GM19455 (cell line): ENCODE data around the gene SRSF11.
"Not testable (repeated sequence)": the region's sequence is repeated elsewhere in the genome, so short reads cannot be mapped to it uniquely, and the experiment has no call there.

ENCODE experiments used
- ATAC-seq: cut with Tn5 transposase; IDR thresholded peaks from one replicate; pipeline ENCODE4 v1.9.1; 2021; ENCODE audit not compliant: unreplicated experiment

The SRSF11 gene, protein sequence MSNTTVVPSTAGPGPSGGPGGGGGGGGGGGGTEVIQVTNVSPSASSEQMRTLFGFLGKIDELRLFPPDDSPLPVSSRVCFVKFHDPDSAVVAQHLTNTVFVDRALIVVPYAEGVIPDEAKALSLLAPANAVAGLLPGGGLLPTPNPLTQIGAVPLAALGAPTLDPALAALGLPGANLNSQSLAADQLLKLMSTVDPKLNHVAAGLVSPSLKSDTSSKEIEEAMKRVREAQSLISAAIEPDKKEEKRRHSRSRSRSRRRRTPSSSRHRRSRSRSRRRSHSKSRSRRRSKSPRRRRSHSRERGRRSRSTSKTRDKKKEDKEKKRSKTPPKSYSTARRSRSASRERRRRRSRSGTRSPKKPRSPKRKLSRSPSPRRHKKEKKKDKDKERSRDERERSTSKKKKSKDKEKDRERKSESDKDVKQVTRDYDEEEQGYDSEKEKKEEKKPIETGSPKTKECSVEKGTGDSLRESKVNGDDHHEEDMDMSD

DNA sequence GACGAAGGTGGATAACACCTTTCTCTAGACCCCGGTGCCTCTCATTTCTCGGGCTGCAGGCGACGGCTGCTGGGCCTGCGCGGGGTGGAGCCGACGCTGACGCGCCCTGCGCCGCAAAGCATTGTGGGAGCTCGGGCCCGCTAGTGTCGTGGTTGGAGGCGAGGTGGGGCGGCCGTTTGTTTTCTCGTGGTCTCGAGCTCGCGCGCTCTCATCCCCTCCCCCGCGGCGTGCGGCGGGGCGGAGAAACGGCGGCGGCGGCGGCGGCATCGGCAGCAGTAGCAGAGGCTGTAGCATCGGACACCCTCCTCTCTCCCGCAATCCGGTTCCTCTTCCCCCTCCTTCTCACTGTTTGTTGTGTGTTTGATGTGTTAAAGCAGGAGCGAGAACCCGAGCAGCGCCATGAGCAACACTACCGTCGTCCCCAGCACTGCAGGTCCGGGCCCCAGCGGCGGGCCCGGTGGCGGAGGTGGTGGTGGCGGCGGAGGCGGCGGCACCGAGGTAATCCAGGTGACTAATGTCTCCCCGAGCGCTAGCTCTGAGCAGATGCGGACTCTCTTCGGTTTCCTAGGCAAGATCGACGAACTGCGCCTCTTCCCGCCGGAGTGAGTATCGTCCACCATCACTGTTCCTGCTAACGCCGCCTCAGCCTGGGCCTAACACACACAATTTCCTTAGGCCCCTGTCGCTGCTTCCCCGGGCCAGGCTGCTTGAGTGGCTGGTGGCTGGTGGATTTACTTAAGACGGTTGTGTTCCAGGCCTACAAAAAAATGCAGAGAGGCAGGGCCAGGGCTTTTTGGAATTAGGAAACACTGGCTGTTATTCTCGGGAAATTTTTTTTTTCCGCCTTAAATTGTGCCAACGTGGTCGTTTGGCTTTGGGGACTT is at the start of gene SRSF11:
Gene SRSF11 (plus strand): TSS at position 143 of the 884 bp plus-strand sequence. CDS start 257 bp downstream, at position 400.
- peak; percentile 94 for ATAC-seq

DNA sequence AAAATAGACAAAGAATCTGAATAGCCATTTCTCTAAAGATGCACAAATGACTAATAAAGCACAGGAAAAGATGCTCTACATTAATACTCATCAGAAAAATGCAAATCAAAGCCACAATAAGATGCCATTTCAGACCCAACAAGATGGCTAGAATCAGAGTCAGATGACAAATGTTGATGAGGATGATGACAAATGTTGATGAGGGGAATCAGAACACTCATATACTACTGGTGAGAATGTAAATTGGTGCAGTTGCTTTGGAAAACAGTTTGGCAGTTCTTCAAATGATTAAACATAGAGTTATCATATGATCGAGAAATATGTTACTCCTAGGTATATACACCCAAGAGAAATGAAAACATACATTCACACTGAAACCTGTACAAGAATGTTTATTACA is 49.7 kb upstream of the SRSF11 start:
- no peak for ATAC-seq

DNA sequence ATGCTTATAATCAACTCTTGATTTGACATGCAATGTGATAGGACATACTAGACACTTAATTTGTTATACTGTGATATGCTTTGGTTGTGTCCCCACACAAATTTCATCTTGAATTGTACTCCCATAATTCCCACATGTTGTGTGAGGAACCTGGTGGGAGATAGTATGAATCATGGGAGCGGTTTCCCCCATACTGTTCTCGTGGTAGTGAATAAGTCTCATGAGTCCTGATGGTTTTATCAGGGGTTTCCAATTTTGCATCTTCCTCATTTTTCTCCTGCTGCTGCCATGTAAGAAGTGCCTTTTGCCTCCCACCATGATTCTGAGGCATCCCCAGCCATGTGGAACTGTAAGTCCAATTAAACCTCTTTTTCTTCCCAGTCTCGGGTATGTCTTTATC is 36.0 kb upstream of the SRSF11 start:
- ATAC-seq = not testable (repeated sequence)

DNA sequence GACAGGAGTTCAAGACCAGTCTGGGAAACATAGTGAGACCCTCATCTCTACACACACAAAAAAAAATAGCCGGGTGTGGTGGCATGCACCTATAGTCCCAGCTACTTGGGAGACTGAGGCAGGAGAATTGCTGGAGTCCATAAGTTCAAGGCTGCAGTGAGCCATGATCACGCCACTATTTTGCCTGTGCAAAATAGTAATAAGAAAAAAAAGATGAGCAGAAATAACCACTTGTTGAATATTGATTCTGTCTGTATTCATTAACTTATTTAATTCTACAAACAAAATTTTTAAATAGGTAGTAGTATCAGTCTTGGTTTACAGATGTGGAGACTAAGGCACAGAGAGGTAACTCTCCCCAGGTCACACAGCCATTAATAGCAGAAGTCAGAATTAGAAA is 32.7 kb upstream of the SRSF11 start:
- ATAC-seq = no peak

DNA sequence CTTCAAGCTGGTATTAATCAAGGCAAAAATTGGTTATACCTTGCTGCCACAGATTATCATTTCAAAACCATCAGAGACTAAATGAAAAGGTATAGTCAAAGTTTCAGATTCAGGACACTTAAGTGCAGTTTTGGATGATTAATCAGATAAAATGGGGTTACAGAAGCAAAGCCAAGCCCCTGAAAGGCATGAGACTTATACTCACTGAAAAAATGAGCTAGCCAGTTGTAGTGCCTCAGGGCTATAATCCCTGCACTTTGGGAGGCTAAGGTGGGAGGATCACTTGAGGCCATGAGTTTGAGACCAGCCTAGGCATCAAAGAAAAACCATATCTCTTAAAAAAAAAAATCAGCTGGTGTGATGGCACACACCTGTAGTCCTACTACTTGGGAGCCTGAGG is 31.0 kb upstream of the SRSF11 start:
- no peak for ATAC-seq

DNA sequence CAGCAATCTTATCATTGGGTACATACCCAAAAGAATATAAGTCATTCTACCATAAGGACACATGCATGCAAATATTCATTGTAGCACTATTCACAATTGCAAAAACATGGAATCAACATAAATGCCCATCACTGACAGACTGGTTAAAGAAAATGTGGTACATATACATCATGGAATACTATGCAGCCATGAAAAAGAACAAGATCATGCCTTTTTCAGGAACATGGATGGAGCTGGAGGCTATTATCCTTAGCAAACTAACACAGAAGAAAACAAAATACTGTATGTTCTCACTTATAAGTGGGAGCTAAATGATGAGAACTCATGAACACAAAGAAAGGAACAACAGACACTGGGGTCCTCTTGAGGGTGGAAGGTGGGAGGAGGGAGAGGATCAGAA is 28.7 kb upstream of the SRSF11 start:
- ATAC-seq = not testable (repeated sequence)

DNA sequence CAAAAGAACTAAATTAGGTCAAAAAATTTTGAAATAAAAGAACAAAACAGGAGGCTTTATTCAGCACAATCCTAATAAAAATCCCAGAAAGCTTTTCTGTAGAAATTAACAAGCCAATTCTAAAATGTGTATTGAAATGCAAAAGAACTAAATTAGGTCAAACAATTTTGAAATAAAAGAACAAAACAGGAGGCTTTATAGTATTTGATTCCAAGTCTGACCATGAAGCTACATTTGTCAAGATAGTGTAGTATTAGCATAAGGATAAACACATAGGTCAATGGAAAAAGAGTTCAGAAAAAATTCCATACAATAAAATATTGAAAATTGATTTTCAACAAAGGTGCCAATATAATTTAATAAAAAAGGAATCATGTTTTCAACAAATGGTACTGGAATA is 26.6 kb upstream of the SRSF11 start:
- ATAC-seq = no peak

DNA sequence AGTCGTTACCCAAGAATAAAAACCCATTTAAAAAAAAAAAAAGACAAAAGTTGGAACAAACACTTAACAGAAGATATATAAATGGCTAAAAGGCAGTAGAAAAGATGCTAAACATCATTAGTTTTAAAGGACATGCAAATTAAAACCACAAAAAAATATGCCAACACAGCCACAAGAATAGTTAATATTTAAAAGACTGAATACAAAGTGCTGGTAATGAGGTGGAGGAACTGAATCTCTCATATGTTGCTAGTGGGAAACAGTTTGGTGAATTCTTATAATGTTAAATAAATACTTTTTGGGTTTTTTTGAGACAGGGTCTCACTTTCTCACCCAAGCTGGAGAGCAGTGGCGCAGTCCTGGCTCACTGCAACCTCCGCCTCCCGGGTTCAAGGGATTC is 25.8 kb upstream of the SRSF11 start:
- ATAC-seq = no peak

DNA sequence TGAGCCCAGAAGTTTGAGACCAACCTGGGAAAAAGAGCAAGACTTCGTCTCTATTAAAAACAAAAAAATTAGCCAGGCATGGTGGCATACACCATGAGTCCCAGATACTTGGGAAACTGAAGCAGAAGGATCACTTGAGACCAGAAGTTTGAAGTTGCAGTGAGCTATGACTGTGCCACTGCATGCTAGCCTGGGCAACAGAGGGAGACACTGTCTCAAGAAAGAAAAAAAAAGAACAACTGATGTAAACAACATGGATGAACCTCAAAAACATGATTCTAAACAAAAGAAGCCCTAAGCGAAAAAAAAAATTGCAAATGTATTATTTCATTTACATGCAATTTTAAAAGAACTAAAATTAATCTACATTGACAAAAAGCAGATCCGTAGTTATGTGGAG is 24.8 kb upstream of the SRSF11 start:
- no peak for ATAC-seq

DNA sequence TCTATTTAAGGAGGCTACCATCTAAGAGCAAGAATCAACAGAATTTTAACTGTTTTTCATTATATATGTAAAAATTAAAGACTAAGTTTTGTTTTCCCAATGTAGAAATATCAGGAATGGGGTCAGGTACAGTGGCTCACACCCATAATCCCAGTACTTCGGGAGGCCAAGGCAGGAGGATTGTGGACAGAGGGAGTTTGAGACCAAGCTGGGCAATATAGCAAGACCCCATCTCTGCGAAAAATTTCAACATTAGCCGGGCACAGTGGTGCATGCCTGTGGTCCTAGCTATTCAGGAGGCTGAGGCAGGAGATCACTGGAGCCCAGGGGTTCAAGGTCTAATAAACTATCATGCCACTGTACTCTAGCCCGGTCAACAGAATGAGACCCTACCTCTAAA is 21.1 kb upstream of the SRSF11 start:
- no peak for ATAC-seq

DNA sequence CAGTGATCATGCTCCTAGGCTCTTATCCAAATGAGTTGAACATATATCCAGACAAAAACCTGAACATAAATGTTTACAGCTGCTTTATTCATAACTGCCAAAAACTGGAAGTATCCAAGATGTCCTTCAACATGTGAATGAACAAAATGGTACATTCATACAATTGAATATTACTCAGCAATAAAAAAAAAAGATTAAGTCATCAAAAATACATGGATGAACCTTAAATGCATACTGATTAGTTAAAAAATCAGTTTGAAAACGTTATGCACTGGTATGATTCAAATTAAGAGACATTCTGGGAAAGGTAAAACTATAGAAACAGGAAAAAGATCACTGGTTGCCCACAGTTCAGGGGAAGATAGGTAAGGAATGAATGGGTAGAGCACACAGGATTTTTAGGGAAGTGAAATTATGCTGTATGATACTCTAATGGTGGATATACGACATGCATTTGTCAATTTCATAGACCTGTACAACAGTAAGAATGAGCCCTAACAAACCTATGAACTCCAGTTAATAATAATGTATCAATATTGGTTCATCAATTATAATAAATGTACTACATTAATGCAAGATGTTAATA is 18.9 kb upstream of the SRSF11 start:
- ATAC-seq = no peak

DNA sequence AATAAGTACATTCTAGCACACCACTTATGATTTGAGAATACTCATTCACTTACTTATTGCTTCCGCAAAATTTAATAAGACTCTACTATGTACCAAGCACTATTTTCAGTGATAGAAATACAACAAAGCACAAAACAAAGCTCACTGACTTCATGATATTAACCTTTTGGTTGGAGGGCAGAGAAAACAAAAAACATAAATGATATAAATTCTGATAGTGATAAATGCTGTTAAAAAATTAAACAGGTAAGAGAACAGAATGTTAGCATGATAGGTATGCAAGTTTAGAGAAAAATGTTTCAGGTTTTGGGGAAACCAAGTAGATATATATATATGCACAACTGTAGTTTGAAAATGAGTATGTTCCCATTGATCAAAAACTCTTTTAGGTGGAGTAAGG is 17.0 kb upstream of the SRSF11 start:
- ATAC-seq = no peak

DNA sequence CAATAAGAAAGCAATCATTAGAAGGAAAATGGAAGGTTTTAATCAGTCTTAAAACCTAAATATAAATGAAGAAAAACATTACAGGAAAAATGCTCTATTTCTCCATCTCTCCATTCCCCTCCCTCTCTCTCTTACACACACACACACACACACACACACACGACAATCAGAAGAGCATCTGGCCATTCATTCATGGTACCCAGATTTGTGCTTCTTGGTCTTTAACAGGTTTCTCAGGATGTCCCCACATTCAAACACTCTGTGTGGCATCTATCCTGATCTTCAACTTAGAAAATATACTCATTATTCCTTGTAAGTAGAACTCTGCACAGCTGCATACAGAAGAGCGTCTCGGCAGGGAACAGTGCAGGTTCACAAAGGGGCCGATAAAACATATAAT is 16.6 kb upstream of the SRSF11 start:
- ATAC-seq = no peak

DNA sequence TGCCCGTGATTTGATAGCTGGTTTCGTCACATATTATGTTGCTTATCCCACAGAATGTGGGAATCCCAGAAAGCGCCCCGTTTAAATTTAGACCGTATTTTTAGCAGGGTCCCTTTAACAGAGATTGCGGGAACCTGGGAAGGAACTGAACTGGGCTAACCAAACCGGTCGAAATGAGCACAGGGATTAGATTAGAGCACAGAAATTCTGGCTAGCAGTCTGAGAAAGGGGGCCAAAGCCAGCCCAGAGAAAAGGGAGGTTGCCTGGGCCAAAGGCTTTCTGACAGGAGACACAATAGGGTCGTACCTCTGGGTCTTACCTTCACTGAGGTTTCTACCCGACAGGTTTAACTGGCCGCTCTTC is 16.1 kb upstream of the SRSF11 start:
- ATAC-seq = peak; percentile 39

DNA sequence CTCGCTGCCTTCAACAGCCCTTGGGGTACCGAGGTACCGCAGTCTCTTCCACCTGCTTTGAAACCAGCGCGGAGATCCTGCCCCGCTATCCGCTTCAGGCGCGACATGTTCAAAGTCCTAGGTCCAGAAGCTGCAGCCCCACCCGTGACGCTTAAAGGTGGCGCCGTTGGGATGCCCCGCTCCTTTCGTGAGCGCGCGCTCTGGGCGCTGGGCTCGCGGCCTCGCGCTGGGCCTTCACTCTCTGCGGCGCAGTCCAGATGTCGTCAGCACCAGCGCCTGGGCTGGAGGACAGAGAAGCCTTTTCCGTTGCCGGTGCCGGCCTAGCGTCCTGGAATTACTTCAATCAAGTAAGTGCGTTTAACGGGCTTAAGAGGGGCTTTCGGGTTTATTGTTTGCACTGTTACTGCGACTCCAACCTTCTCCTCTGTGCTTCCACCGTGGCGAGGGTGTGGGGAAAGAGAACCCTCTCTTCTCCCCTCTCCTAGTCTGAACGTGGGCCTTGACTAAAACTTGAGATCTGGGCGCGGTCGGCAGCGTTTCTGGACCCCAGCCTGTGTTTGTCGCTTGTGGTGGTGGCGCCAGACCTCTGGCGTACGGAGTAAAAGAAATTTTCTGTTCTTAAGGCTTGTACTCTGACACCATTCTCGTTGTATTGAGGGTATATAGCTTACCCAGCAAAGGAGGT is 15.6 kb upstream of the SRSF11 start, which contains the start of gene LRRC40:
Gene LRRC40 (minus strand): TSS at position 146 of the 685 bp plus-strand sequence. CDS start 39 bp downstream, at position 107.
- peak; percentile 90 for ATAC-seq

DNA sequence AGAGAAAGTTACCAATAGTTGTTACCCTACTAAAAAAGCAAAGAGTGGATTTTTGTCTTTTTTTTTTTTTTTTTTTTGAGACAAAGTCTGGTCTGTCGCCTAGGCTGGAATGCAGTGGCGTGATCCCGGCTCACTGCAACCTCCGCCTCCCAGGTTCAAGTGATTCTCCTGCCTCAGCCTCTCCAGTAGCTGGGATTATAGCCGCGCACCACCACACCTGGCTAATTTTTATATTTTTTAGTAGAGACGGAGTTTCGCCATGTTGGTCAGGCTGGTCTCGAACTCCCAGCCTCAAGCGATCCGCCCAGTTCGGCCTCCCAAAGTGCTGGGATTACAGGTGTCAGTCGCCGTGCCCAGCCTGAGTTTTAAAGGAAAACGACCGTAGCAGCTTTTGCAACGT is 14.3 kb upstream of the SRSF11 start:
- ATAC-seq = not testable (repeated sequence)

DNA sequence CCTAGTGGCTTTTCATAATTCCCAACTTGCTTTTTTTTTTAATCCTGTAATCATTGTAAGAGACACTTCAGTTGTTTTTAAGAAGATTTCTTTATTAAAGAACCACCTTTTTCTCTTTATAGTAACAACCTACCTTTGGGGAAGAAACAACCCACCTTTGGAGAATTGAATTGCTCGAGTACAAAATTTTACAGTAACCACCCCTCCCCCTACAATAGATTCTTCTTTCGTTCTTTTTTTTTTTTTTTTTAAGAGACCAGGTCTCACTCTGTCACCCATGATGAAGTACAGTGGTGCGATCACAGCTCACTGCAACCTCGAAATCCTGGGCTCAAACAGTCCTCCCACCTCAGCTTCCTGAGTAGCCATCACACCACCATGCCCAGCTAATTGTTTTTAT is 13.7 kb upstream of the SRSF11 start:
- ATAC-seq = no peak

DNA sequence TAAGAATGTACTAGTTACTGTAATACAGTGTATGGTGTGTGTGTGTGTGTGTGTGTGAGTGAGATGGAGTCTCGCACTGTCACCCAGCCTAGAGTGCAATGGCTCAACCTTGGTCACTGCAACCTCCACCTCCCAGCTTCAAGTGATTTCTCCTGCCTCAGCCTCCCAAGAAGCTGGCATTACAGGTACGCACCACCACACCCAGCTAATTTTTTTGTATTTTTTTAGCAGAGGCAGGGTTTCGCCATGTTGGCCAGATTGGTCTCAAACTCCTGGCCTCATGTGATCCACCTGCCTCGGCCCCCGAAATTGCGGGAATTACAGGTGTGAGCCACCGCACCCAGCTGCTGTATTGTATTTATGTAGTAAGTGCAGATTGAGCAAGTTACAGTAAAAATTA is 12.9 kb upstream of the SRSF11 start:
- ATAC-seq = no peak

DNA sequence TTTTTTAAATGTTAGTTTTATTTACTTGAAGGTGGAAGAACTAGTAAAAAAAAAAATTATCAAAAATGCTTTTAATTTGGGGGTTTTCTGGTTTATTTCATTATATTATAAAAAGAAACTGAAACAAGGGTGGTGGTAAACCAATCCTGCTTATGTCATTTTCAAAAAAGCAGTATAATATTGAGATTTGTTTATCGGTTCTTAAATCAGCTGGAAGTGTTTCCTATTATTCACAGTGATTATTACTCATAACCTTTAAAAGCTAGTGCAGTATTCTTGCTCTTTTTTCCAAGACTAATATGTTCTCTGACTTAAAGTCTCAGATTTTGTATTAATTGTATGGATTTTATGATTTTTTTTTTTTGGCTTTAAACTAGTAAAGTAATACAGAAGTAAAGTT is 10.4 kb upstream of the SRSF11 start:
- ATAC-seq = no peak

DNA sequence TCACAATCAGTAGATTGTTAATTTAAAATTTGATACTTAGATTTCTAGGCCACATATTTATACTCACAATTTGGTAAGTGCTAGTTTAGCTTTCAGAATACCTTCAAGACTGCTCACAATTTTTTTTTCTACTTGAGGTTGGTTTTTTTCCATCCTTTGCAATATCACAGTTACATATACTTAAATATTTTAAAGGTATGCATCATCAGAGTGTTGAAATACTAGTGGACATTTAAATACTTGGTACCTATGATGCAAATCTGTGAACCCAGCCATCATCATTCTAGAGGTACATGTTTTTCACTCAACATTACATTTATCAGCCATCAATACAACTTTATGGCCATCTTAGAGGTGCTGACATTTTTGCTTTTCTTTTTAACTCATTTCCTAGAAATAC is 9.6 kb upstream of the SRSF11 start:
- no peak for ATAC-seq

DNA sequence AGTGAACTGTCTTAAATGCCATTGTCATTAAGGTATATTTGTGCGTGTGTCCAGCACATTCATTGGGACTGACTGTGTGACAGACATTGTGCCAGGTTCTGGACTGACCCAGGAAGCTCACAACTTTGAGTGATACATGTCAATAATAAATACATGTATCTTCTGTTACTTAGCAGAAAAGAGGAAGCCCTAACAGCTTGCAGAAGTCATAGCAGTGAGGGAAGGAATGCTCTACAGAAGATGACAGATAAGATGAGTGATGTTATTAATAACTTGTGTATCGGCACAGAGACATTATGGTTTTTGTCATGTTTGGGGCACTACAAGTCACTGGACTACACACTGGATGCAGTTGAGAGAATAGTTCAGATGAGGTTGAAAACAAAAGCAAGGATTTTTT is 1.2 kb upstream of the SRSF11 start:
- no peak for ATAC-seq
